SK-N-SH (cell line): ENCODE measurements around the gene RASGRP4. TPM values are rescaled to one million over a fixed set of nuclear protein-coding genes. Genes with fewer than 3 reads are reported as not detected.

Experiments used
- CTCF ChIA-PET: fragments of 300-600, 350-600 bp; formaldehyde crosslinking; extraction: SDS; loops from one replicate; lab custom pipeline; 2021; lab: Yijun Ruan, JAX
- POLR2A ChIA-PET: fragments of 350-600 bp; sonication (Branson Sonifier 250); formaldehyde crosslinking; extraction: SDS; loops from one replicate; lab custom pipeline; 2020; ENCODE audit warnings: antibody characterized with exemption, inconsistent platforms; lab: Yijun Ruan, JAX
- DNase-seq: peaks from one replicate; pipeline ENCODE4 v3.0.0; 2012
- H2AFZ ChIP-seq: fragments of 200-600 bp; sonication (generic); 2 replicates; pipeline ENCODE4 v1.8.1; 2016; ENCODE audit warnings: antibody characterized with exemption, mild to moderate bottlenecking, low read depth
- H3F3A ChIP-seq: fragments of 200-600 bp; sonication (generic); replicated peaks from 2 replicates; pipeline ENCODE3; 2016; ENCODE audit warnings: antibody characterized with exemption, mild to moderate bottlenecking; ENCODE audit not compliant: insufficient read depth
- H3K27ac ChIP-seq, 2 experiments: fragments of 200-500 bp in 1 of 2; fragments of 200-600 bp in 1 of 2; sonication (Bioruptor generic) in 1 of 2; sonication (generic), shearing (Covaris generic) in 1 of 2; 2 replicates each; pipeline versions ENCODE4 v1.5.1 to v1.6.1; 2014 to 2016; ENCODE audit warnings: low read depth in 2 of 2, inconsistent platforms in 1 of 2, low read length in 1 of 2, mild to moderate bottlenecking in 1 of 2, mixed read lengths in 1 of 2
- H3K27me3 ChIP-seq: fragments of 200-600 bp; sonication (generic), shearing (Covaris generic); 2 replicates; pipeline ENCODE4 v1.6.1; 2016; ENCODE audit warnings: mixed run types; ENCODE audit not compliant: insufficient read depth
- H3K36me3 ChIP-seq, 2 experiments: fragments of 200-500 bp in 1 of 2; fragments of 200-600 bp in 1 of 2; sonication (Bioruptor generic) in 1 of 2; sonication (generic) in 1 of 2; replicated peaks in 1 of 2; 2 replicates each; pipeline versions ENCODE3 to v1.5.1; 2014 to 2016; ENCODE audit warnings: low read length in 1 of 2, mild to moderate bottlenecking in 1 of 2; ENCODE audit not compliant: insufficient read depth in 2 of 2, control insufficient read depth in 1 of 2
- H3K4me1 ChIP-seq, 2 experiments: fragments of 200-500 bp in 1 of 2; fragments of 200-600 bp in 1 of 2; sonication (Bioruptor generic) in 1 of 2; sonication (generic), shearing (Covaris generic) in 1 of 2; 2 replicates each; pipeline versions ENCODE4 v1.5.1 to v1.6.1; 2014 to 2016; ENCODE audit warnings: low read depth in 1 of 2, low read length in 1 of 2, mixed run types in 1 of 2; ENCODE audit not compliant: insufficient read depth in 2 of 2, control insufficient read depth in 1 of 2
- H3K4me2 ChIP-seq: fragments of 200-600 bp; sonication (generic), shearing (Covaris generic); 2 replicates; pipeline ENCODE4 v1.6.1; 2017; ENCODE audit warnings: mixed run types
- H3K4me3 ChIP-seq, 2 experiments: fragments of 200-500 bp in 1 of 2; fragments of 200-600 bp in 1 of 2; sonication (Bioruptor generic) in 1 of 2; sonication (generic), shearing (Covaris generic) in 1 of 2; 2 replicates each; pipeline versions ENCODE4 v1.5.1 to v1.8.1; 2014 to 2016; ENCODE audit warnings: low read depth in 2 of 2, inconsistent platforms in 1 of 2, low read length in 1 of 2, mild to moderate bottlenecking in 1 of 2, mixed read lengths in 1 of 2, moderate library complexity in 1 of 2
- H3K79me2 ChIP-seq: fragments of 200-600 bp; sonication (generic); 2 replicates; pipeline ENCODE4 v1.8.1; 2017; ENCODE audit warnings: mild to moderate bottlenecking; ENCODE audit not compliant: insufficient read depth
- H3K9ac ChIP-seq: fragments of 200-600 bp; sonication (generic); 2 replicates; pipeline ENCODE4 v1.6.1; 2017; ENCODE audit warnings: mixed run types
- H3K9me2 ChIP-seq: fragments of 200-600 bp; sonication (generic); 2 replicates; pipeline ENCODE4 v1.6.1; 2017; ENCODE audit warnings: mixed run types
- H3K9me3 ChIP-seq: fragments of 200-600 bp; sonication (generic); 2 replicates; pipeline ENCODE4 v1.6.1; 2017; ENCODE audit warnings: mixed run types, mild to moderate bottlenecking, moderate library complexity
- H4K20me1 ChIP-seq: fragments of 200-600 bp; sonication (generic); 2 replicates; pipeline ENCODE4 v1.6.1; 2017; ENCODE audit warnings: mild to moderate bottlenecking, mixed run types; ENCODE audit not compliant: insufficient read depth
- CTCF ChIP-seq: fragments of 200-600 bp; sonication (generic); IDR thresholded peaks from 2 replicates; pipeline ENCODE4 v1.6.1; 2017; ENCODE audit warnings: antibody characterized with exemption, mild to moderate bottlenecking, moderate library complexity
- EP300 ChIP-seq, 2 experiments: IDR thresholded peaks; 2 replicates each; pipeline versions ENCODE4 v1.4.0 to v1.6.1; 2012; ENCODE audit warnings: borderline replicate concordance in 1 of 2, low read depth in 1 of 2, low read length in 1 of 2
- EZH2phosphoT487 ChIP-seq: fragments of 200-600 bp; sonication (generic); IDR thresholded peaks from 2 replicates; pipeline ENCODE4 v1.6.1; 2017; ENCODE audit warnings: low read depth, mixed run types, mild to moderate bottlenecking, antibody characterized with exemption, moderate library complexity, borderline replicate concordance
- FOXJ3 ChIP-seq: sonication (generic); formaldehyde crosslinking; IDR thresholded peaks from 2 replicates; pipeline ENCODE4 v1.5.1; 2020; ENCODE audit warnings: mild to moderate bottlenecking, missing genetic modification reagents
- REST ChIP-seq: IDR thresholded peaks from 2 replicates; pipeline ENCODE4 v1.6.1; 2012; ENCODE audit warnings: mild to moderate bottlenecking, low read depth, low read length, moderate library complexity
- TAF1 ChIP-seq: IDR thresholded peaks from 2 replicates; pipeline ENCODE4 v1.6.1; 2012; ENCODE audit warnings: low read depth, mild to moderate bottlenecking, low read length, moderate library complexity, borderline replicate concordance
- WGBS: methylation state at CpG from one replicate; pipeline ENCODE4 v1.1.6; 2017; ENCODE audit warnings: low lambda C conversion rate; 5-methylcytosine and 5-hydroxymethylcytosine counted together
- polyA plus RNA-seq, 3 experiments: library from polyadenylated mRNA; depleted of rRNA; stranded (reverse); fragments of >200 nt; gene quantifications; 2 replicates each; pipeline ENCODE4 v1.2.3, GENCODE V29; 2012

The RASGRP4 gene
- polyA plus RNA-seq, 1 of the 3 experiments (the other 2 are of a cell fraction) = not detected

- POLR2A ChIA-PET = no interaction called here
- Histone ChIP-seq H3K4me2 (no peak within 1 kb of the TSS), H3K9ac (no peak within 1 kb of the TSS), H3K27me3 (peaks cover 13% of the 10 kb centered on the region; the same call in 1 of the 2 replicates), H3F3A (no peaks in the 10 kb centered on the region), H3K9me2 (no peaks in the 10 kb centered on the region), H3K4me1 (no peaks in the 10 kb centered on the region; a peak in 1 of 4 replicates), H4K20me1 (no peaks in the 10 kb centered on the region), H3K36me3 (no peaks in the 10 kb centered on the region), H3K9me3 (no peaks in the 10 kb centered on the region), H2AFZ (no peak within 1 kb of the TSS), H3K4me3 (no peak within 1 kb of the TSS), H3K27ac (no peak within 1 kb of the TSS), H3K79me2 (no peaks in the 10 kb centered on the region)
- CTCF ChIA-PET = no interaction called here
- TF ChIP-seq FOXJ3 (CRISPR knock-in tag) (no peak), REST (peak; percentile 80)
- peak; percentile 90 for DNase-seq
- WGBS = 27% methylated on average over 16 of the region's 20 CpGs
These were observed 7.3 kb upstream of the RASGRP4 start, which contains the start of gene RYR1 for GRCh38 chr19:38433268-38433733. Gene RYR1, plus strand, starts transcription at chr19:38433691. Its CDS starts 139 bp downstream, at chr19:38433830.

- H3K27me3 ChIP-seq = peaks cover 13% of the 10 kb centered on the region; the same call in 1 of the 2 replicates
- no peaks in the 10 kb centered on the region for H3K36me3 ChIP-seq
- H3K4me3 ChIP-seq = no peak overlapping the region
- WGBS = 49% methylated on average over 7 of the region's 7 CpGs
- CTCF ChIA-PET = no interaction called here
- no peaks in the 10 kb centered on the region for H3K79me2 ChIP-seq
- no peak overlapping the region for H3K4me2 ChIP-seq
- H3K9me2 ChIP-seq = no peaks in the 10 kb centered on the region
- no peak for TF ChIP-seq EP300 (IDR thresholded peaks at IDR 0.05; ENCODE audit: borderline replicate concordance in 1 of 2, low read depth in 1 of 2, low read length in 1 of 2)
- TF ChIP-seq EZH2phosphoT487 = no peak
- TF ChIP-seq CTCF = no peak
- no peak for TF ChIP-seq TAF1
- TF ChIP-seq, all 33 proteins: peak for 0
- Histone ChIP-seq H2AFZ (no peak overlapping the region), H3K9ac (no peak overlapping the region), H3K4me1 (no peaks in the 10 kb centered on the region; a peak in 1 of 4 replicates), H4K20me1 (no peaks in the 10 kb centered on the region), H3F3A (no peaks in the 10 kb centered on the region), H3K9me3 (no peaks in the 10 kb centered on the region), H3K27ac (no peak overlapping the region)
- POLR2A ChIA-PET = no interaction called here
- DNase-seq = no peak
These were observed 4.9 kb upstream of the RASGRP4 start for GRCh38 chr19:38430931-38431330.
